Fibroblast of villous mesenchyme (primary cell): ENCODE data around the gene TMEM233. TPM values are rescaled to one million over a fixed set of nuclear protein-coding genes. Genes with fewer than 3 reads are reported as not detected.
A peak's percentile ranks its signal among the peaks of the same experiment; 100 is the strongest.

ENCODE experiments used
- DNase-seq: peaks from one replicate; pipeline ENCODE4 v3.0.0-alpha.2; 2010; ENCODE audit warnings: low read depth
- H3K4me3 ChIP-seq: 2 replicates; pipeline ENCODE4 v1.5.1; 2011; ENCODE audit warnings: low read depth, mild to moderate bottlenecking, low read length
- total RNA-seq: library from RNA; depleted of rRNA; stranded (reverse); fragments of >200 nt; gene quantifications from 2 replicates; pipeline ENCODE4 v1.2.3, GENCODE V29; 2012
- TF ChIP-seq, protein P1 (sequence below): IDR thresholded peaks from 2 replicates; pipeline ENCODE4 v1.5.1; 2012; ENCODE audit warnings: low read depth, mild to moderate bottlenecking, low read length; ENCODE audit not compliant: insufficient read depth

The TMEM233 gene
- total RNA-seq, 1 donor: not detected

DNA sequence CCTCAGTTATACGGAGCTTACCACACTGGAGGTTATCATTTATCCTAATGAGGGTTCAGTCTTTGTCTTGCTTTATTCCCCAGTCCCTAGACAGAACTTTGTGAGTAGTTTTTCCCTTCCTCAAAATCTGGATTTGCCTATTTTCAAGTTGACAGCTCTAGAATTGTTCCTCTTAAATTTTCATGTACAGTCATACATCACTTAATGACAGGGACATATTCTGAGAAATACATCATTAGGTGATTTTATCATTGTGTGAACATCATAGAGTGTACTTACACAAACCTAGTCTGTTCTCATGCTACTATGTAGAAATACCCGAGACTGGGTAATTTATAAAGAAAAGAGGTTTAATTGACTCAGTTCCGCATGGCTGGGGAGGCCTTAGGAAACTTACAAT lies 77.5 kb downstream of the TMEM233 start:
- no peak for DNase-seq
- TF ChIP-seq, protein P1, sequence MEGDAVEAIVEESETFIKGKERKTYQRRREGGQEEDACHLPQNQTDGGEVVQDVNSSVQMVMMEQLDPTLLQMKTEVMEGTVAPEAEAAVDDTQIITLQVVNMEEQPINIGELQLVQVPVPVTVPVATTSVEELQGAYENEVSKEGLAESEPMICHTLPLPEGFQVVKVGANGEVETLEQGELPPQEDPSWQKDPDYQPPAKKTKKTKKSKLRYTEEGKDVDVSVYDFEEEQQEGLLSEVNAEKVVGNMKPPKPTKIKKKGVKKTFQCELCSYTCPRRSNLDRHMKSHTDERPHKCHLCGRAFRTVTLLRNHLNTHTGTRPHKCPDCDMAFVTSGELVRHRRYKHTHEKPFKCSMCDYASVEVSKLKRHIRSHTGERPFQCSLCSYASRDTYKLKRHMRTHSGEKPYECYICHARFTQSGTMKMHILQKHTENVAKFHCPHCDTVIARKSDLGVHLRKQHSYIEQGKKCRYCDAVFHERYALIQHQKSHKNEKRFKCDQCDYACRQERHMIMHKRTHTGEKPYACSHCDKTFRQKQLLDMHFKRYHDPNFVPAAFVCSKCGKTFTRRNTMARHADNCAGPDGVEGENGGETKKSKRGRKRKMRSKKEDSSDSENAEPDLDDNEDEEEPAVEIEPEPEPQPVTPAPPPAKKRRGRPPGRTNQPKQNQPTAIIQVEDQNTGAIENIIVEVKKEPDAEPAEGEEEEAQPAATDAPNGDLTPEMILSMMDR: no peak

DNA sequence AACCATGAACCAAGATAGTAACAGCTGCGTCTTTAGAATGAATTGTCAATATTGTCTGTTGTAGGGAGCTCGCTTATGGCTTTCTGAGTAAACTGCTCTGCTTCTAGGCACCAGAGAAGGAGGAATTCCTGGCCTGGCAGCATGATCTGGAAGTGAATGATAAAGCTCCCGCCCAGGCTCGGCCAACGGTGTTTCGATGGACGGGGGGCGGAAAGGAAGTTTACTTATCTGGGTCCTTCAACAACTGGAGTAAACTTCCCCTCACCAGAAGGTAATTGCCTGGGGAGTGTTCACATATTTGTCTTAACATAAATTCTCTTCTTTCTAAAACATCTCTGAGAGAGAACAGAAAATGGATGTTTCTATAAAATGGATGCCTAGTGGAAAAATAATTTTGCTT lies 78.6 kb downstream of the TMEM233 start:
- DNase-seq: no peak
- TF ChIP-seq, protein P1: no peak
- H3K4me3 ChIP-seq: no peak overlapping the region

More for the DNA sequence above, 77.5 kb downstream of the TMEM233 start:
- H3K4me3 ChIP-seq: no peak overlapping the region

DNA sequence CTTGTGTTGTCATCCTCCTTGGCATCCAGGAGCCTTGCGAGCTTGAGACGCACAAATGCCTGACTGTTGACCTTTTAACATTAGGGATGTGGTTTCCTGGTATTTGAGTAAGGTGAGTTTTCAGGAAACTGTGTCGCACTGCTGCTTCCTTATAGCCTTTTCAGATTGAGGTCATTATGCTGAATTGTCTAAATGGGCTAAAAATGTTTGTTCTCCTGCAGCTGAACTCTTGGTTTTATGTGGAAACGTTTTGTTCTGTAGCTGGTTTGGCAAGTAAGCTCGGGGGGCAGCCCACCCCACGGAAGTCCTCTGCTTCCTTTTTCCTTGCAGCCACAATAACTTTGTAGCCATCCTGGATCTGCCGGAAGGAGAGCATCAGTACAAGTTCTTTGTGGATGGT lies 80.1 kb downstream of the TMEM233 start:
- TF ChIP-seq, protein P1: no peak

DNA sequence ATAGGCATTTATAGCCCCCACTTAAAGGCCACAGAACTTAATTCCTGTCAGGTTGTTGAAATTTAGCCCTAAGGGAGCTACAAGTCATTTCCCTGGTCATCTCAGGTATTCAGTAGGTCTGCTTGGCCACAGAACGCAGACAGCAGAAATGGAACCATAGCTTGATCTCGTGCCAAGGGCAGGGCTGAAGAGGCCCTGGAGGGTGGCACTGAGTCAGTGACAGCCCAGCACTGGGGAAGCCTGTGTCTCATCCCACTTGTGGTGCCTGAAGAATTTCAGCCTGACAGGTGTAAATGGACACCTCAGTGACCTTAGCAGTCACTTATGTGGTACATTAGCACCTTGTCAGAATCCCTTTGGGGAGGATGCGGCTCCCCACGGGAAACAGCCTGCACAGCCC lies 81.0 kb downstream of the TMEM233 start:
- H3K4me3 ChIP-seq: no peak overlapping the region
- TF ChIP-seq, protein P1: no peak
- DNase-seq: no peak

More for the DNA sequence above, 80.1 kb downstream of the TMEM233 start:
- DNase-seq: no peak
- H3K4me3 ChIP-seq: no peak overlapping the region

DNA sequence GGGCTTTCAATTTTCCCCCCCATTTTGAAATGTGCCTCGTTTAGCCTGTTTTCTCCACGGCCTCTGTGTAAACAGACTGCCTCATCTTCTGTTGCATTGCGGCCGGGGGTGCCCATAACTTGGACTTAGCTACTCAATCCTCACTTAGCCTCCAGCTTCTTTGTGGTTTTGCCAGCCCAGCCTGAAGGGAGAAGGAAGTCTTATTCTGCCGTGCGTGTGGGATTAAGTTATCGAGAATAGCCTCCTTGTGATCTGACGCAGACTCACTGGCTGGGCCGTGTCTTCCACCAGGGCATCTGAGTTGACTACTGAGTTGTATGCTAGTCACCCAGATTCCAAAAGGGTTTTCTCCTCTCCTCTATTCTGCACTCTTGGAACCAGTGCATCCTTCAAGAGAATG lies 82.4 kb downstream of the TMEM233 start:
- no peak overlapping the region for H3K4me3 ChIP-seq
- peak; percentile 88 for DNase-seq
- TF ChIP-seq, protein P1: no peak

DNA sequence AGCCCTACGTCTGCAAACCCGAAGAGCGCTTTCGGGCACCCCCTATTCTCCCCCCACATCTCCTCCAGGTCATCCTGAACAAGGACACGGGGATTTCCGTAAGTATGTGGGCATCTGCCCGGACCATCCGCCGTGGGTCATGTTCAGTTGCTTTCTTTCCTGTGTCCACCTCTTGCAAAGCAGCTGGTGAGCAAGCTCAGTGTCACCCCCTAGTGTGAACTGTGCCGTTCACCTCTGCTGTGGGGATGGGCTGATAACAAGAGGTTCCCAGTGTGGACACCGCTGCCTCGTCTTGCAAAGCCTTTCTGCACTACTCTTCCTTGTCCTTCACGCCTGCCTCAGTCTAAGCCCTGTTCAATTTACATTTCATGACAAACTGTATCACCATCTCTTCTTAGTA lies 83.0 kb downstream of the TMEM233 start:
- no peak for DNase-seq
- TF ChIP-seq, protein P1: no peak
- H3K4me3 ChIP-seq: no peak overlapping the region

DNA sequence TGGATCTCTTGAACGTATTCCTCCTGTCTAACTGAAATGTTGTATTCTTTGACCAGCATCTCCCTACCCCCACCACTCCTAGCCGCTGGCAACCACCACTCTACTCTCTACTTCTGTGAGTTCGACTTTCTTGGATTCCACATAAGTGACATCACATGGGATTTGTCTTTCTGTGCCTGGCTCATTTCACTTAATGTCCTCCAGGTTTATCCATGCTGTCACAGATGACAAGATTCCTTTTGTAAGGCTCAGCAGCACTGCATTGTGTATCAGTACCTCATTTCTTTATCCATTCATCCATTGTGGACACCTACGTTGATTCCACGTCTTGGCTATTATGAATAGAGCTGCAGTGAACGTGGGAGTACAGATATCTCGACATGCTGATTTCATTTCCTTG lies 84.9 kb downstream of the TMEM233 start:
- DNase-seq: no peak
- TF ChIP-seq, protein P1: no peak
- no peak overlapping the region for H3K4me3 ChIP-seq
